ENCODE measurements around the gene ZDHHC14. TPM values are rescaled to one million over a fixed set of nuclear protein-coding genes. Genes with fewer than 3 reads are reported as not detected.

Gene ZDHHC14
- total and polyA plus RNA-seq, 2 of the 8 experiments (the other 6 are each of a cell fraction or from before 2014, with no cell fraction given): 2.9 to 5.3 TPM

GRCh38 chr6:157510323-157511188 lies 129.6 kb downstream of the ZDHHC14 start:
- no peak overlapping the region for H4K5ac ChIP-seq (ENCODE audit: insufficient read length, low read depth, low read length)
- no peaks in the 10 kb centered on the region; the same call in 1 of the 2 replicates for H3K23me2 ChIP-seq (ENCODE audit: low read depth, low read length)
- H3K14ac ChIP-seq (ENCODE audit: insufficient read length): no peak overlapping the region
- whole genome bisulfite sequencing, 2 experiments (ENCODE audit: extremely low coverage in 1 of 2, insufficient coverage in 1 of 2, insufficient read length in 1 of 2, insufficient replicate concordance in 2 of 2, low coverage in 1 of 2, low lambda C conversion rate in 2 of 2, missing lambda C conversion rate in 1 of 2): 84% methylated on average over 23 of the region's 24 CpGs; no CpG with 5 or more reads in 1 of the 2 experiments
- no peaks in the 10 kb centered on the region for H4K20me1 ChIP-seq (replicated peaks in 1 of 2; ENCODE audit: control insufficient read depth in 1 of 2, insufficient read depth in 2 of 2, low read length in 2 of 2)
- no peak overlapping the region for H2BK120ac ChIP-seq (replicated peaks; ENCODE audit: low read depth, low read length)
- ChIA-PET POLR2A (ENCODE audit: partially characterized antibody) (no interaction called here), CTCF (ENCODE audit: partially characterized antibody) (interaction anchor here (0.6 to 1.6 kb wide), 4 partner anchors 114 to 196 kb away, joined by 3 to 4 read pairs (median 4); no protein-coding TSS in a partner anchor)
- H3K36me3 ChIP-seq (ENCODE audit: control insufficient read depth in 2 of 4, insufficient read depth in 4 of 4, low read length in 3 of 4): no peaks in the 10 kb centered on the region; a peak in 1 of 8 replicates
- no peak overlapping the region for H4K91ac ChIP-seq (replicated peaks; ENCODE audit: insufficient read length, low read length)
- H2BK12ac ChIP-seq (ENCODE audit: low read depth, low read length): 0 out of 2 replicates have a peak overlapping the region, but pooled peaks have one; percentile 80
- peak overlapping the region; percentile 29; the same call in 1 of the 2 replicates for H2AK5ac ChIP-seq (ENCODE audit: low read depth, low read length)
- no peak overlapping the region for H3K4me3 ChIP-seq (ENCODE audit: extremely low read depth in 1 of 4, insufficient read depth in 2 of 4, low read depth in 3 of 4, low read length in 4 of 4)
- no peaks in the 10 kb centered on the region for H3K79me1 ChIP-seq (ENCODE audit: low read depth, low read length)
- peak overlapping the region; percentile 68; the same call in 1 of the 2 replicates for H4K8ac ChIP-seq (ENCODE audit: extremely low read depth, insufficient read depth, low read length)
- no peak overlapping the region for H3K56ac ChIP-seq (replicated peaks; ENCODE audit: insufficient read length, low read depth, low read length)
- H2BK15ac ChIP-seq (ENCODE audit: low read length): peak overlapping the region; percentile 92; the same call in 1 of the 2 replicates
- H3K4me1 ChIP-seq (replicated peaks in 1 of 4; ENCODE audit: control insufficient read depth in 3 of 4, insufficient read depth in 4 of 4, low read length in 3 of 4): peaks cover 0 to 2% (median 0%) of the 10 kb centered on the region in 4 experiments; a peak in 1 of 7 replicates
- H2BK20ac ChIP-seq (ENCODE audit: low read length): no peak overlapping the region
- no peak for DNase-seq (ENCODE audit: low read depth in 1 of 2, low spot score in 2 of 2)
- no peaks in the 10 kb centered on the region for H3K79me2 ChIP-seq (ENCODE audit: control insufficient read depth in 1 of 2, insufficient read depth in 2 of 2, low read length in 2 of 2)
- H3K23ac ChIP-seq (ENCODE audit: insufficient read length): no peak overlapping the region
- TF ChIP-seq POU5F1 (IDR thresholded peaks at IDR 0.05; ENCODE audit: low read depth, low read length) (no peak), EP300 (IDR thresholded peaks at IDR 0.05; ENCODE audit: borderline replicate concordance in 1 of 2, low read depth in 2 of 2, low read length in 2 of 2) (no peak), RAD21 (IDR thresholded peaks at IDR 0.05 in 1 of 2, conservative IDR thresholded peaks at IDR 0.05 in 1 of 2; ENCODE audit: low read depth in 2 of 2, low read length in 2 of 2) (peak in 1 of 2 experiments; percentile 22; a peak in 1 of 4 replicates), CTCF (IDR thresholded peaks at IDR 0.05; ENCODE audit: control extremely low read depth in 1 of 3, insufficient read depth in 1 of 3, low read depth in 1 of 3, low read length in 3 of 3) (peak in 1 of 3 experiments; percentile 11; a peak in 1 of 4 replicates), PHF8 (conservative IDR thresholded peaks at IDR 0.05; ENCODE audit: low read depth, low read length) (no peak), SRF (IDR thresholded peaks at IDR 0.05; ENCODE audit: low read depth, low read length) (no peak), SIX5 (IDR thresholded peaks at IDR 0.05; ENCODE audit: low read depth, low read length) (no peak)
- H3K18ac ChIP-seq (ENCODE audit: extremely low read depth, low read length): no peak overlapping the region; the same call in 1 of the 2 replicates
- no peaks in the 10 kb centered on the region for H3K27me3 ChIP-seq (replicated peaks in 1 of 4; ENCODE audit: control insufficient read depth in 3 of 4, extremely low read depth in 1 of 4, insufficient read depth in 3 of 4, low read length in 3 of 4)
- no peak overlapping the region for H3K4me2 ChIP-seq (ENCODE audit: insufficient read depth in 1 of 2, low read depth in 2 of 2, low read length in 2 of 2)
- no peak for FAIRE-seq
- H3K9ac ChIP-seq (replicated peaks in 1 of 4; ENCODE audit: extremely low read depth in 1 of 4, low read depth in 3 of 4, low read length in 3 of 4): no peak overlapping the region
- no peak overlapping the region for H2AFZ ChIP-seq (ENCODE audit: low read length)
- no peak overlapping the region for H3K27ac ChIP-seq (ENCODE audit: low read depth, low read length)
- no peak overlapping the region; the same call in 1 of the 2 replicates for H2BK5ac ChIP-seq (ENCODE audit: low read depth, low read length)
- no peak overlapping the region for H3K4ac ChIP-seq (replicated peaks; ENCODE audit: insufficient read length, low read depth, low read length)
- H3K9me3 ChIP-seq (ENCODE audit: insufficient read depth in 2 of 2, low read depth in 1 of 2, low read length in 1 of 2): peaks cover 12 to 13% of the 10 kb centered on the region in 2 experiments
